ENCODE results near the gene ADD3.
A peak's percentile ranks its signal among the peaks of the same experiment; 100 is the strongest.

The ADD3 gene

DNA sequence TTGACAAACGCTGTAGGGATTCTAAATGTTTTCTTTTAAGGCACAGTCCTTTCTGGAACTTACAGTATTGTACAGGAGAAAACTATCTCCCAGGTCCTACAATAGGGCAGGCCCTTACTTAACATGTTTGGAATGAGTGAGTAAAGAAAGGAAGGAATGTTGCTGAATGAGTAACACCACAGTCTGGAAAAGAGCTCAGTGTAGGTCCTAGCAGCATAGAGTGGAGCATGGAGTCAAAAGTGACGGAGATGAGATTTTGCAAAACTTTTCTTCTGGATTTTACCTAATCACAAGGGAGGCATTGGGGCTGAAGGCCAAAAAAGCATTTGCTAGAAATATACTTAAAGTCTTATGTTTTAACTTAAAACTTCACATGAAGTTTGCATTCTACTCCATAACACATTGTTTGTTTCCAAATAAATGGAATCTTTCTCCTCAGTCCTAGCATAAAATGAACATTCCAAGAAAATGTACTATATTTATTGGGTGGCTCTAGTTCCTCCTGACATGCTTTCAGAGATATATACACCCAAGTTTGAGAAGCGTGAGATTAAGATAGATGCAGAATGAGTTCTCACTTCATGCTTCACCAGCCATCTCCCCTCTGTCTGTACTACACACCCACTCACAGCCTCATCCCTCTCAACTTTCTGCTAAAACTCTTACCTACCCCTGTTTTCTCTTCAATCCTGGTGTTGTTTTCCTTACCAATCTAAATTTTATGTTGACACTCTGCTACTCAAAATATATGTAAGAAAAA lies 20.2 kb upstream of the ADD3 start:
- FAIRE-seq (peak; percentile 80), DNase-seq (ENCODE audit: insufficient read length, low spot score) (no peak)
- no peak for TF ChIP-seq POLR2A (IDR thresholded peaks at IDR 0.05; ENCODE audit: low read depth, low read length)

DNA sequence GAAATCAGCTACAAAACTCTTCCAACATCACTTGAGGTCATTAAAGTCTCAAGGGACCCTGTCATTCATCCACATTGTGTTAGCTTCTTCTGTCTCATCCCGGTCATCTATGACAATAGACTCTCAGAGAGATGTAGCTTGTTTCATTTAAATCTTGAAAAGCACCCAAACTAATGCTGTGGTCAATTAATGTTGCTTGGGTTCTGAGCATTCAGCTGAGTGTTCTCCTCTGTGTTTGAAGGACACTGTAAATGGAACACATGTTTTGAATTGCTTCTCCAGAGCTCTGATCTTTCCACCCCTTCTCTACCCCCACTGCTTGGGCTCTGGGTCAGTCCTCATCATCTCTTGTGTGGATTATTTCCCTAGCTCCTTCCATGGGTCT lies 19.6 kb upstream of the ADD3 start:
- DNase-seq (ENCODE audit: insufficient read length, low spot score) (no peak), FAIRE-seq (no peak)
- TF ChIP-seq POLR2A (IDR thresholded peaks at IDR 0.05; ENCODE audit: low read depth, low read length): no peak

DNA sequence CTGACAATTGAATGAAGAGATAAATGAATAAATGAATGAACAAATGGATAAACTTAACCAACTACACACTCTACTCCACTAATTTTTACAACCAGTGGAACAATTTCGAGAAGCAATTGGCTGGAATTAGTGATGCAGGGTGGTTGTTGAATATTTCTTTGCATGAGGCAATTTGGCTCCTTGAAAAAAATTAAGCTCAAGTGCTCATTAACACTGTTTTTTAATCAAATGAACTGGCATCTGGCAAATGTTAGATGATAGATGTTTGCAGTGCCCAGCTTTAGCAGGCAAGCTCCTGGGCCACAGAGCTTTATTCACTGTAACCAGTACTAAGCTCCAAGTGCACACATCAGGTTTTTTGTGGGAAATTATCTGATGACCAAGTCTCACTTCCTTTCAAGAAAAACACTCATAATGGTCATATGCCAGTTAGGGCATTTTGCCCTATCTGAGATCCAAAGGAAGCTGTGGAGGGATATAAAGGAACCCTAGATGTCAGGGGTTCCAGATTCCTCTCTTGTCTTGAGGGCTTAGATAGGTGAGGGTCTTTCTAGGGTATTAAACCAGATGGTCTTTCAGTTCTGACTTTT lies 16.4 kb upstream of the ADD3 start:
- no peak for TF ChIP-seq POLR2A (IDR thresholded peaks at IDR 0.05; ENCODE audit: low read depth, low read length)
- FAIRE-seq: no peak
- no peak for DNase-seq (ENCODE audit: insufficient read length, low spot score)

DNA sequence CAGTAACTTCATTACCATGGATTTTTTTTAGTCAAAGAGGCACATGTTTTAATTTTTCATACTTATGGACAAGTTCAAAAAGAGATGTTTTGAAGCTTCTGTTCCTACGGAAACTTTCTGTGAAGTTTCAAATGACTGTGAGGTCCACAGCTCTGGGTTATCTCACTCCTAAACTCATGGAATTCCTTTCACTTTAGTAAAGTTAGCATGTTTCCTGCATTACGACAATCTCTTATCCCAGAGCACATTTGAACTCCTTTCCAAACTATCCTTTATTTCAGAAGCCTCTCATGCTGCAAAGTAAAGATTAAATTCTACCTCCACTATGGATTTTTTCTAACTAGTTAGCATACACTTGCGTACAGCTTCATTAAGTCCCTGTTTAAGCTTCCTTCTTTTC lies 15.3 kb upstream of the ADD3 start:
- FAIRE-seq (peak; percentile 64), DNase-seq (ENCODE audit: insufficient read length, low spot score) (no peak)
- no peak for TF ChIP-seq POLR2A (IDR thresholded peaks at IDR 0.05; ENCODE audit: low read depth, low read length)

DNA sequence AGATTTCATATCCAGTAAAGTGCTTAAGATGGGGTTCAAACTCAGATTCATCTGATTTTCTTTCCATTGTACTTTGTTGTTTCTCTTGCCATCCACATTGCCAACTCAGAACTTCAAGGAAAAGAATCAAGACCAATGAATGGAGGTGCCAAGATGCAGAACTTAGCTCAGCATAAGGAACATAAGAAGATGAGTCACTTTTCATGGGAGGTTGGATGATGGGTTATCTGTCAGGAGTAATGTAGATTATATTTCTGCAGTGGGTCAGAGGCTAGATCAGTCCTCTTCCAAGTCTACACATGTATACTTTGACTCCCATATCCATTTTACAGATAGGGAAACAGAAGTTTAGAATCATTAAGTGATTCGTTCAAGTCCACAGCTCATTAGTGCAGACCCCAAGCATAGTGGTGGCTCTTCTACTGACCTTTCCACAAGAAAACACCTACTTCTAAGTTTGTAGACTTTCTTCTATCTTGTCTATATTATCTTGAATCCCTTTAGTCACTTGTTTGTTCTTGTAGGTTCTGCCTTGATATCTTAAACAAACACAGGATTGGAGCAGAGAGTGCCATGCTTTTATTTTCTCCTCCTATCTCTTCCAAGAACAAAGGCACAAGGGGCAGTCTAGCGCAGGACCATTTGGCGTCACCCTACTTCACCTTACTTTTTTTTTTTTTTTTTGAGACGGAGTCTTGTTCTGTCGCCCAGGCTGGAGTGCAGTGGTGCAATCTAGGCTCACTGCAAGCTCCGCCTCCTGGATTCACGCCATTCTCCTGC lies 14.0 kb upstream of the ADD3 start:
- TF ChIP-seq POLR2A (IDR thresholded peaks at IDR 0.05; ENCODE audit: low read depth, low read length): no peak
- DNase-seq (ENCODE audit: insufficient read length, low spot score): no peak
- FAIRE-seq: no peak

DNA sequence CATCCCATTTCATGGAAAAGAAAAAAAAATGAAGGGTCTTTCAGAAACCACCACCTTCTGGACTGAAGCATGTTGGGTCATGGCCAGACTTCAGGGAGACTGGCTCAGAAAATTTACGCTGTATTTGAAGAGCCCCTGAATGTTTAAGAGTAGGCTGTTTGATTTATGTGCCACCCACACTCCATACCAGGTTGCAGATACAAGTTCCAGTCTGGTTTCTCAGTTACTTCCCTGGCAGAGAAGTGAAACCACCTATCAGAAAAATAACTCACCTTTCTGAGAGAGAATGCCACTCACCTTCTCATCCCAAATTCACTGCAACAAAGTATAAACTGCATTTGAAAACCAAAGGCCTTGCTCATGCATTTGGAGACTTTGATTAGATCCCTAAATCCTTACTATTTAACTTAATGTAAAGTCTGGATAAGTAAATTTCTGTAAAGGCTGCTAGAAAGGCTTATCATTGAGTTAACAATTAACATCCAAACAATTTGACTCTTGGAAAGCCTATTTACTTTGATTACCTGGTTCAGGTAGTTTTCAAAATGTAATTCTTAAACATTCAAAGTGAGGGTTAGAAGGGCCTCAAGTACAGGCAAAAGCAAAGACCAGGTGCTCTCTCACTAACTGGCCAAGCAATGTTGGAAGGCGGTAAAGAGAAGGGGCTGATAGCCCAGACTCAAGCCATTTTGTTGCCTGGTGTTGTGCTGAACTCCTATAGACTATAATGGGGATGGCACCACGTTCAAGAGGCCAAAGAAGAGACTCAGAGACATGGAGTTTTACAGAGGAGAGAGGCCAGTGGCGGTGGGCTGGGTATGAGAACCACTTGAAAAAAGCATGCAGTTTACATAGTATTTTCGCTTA lies 12.8 kb upstream of the ADD3 start:
- FAIRE-seq: no peak
- DNase-seq (ENCODE audit: insufficient read length, low spot score): no peak
- TF ChIP-seq POLR2A (IDR thresholded peaks at IDR 0.05; ENCODE audit: low read depth, low read length): no peak

DNA sequence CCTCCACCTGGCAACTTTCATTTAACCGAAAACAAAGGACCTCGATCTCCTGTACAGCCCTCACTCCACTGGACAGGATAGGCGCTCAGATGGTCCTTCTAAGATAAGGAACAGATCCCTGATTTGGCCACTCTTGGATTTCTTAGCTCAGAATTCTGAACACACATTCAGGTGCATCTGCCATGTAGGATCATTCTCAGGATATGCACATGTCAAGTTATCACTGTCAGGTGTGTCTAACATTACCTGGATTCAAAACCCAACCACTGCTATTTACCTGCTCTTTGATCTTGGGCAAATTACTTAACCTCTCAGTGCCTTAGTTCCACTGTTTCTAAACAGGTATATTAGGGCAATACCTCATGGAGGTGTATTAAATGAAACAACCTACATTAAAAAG lies 12.2 kb upstream of the ADD3 start:
- TF ChIP-seq POLR2A (IDR thresholded peaks at IDR 0.05; ENCODE audit: low read depth, low read length): no peak
- DNase-seq (ENCODE audit: insufficient read length, low spot score) (no peak), FAIRE-seq (no peak)

DNA sequence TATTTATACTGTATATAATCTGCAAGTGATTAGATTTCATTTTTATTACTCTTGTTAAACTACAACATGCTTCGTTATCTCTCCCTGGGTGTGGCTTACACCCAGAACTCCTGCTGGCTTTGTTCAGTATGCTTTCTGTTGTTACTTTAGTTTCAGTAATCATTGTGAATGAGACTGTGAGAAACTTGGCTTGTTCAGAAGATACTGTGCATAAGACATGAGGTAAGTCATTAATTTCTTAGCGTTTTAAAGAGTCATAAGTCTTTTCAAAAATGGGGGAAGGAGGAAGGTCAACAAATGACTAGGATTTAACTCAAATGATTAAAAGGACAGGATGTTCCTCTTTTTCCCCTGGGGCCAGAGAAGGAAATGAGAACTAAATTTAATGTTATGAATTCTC lies 11.6 kb upstream of the ADD3 start:
- TF ChIP-seq POLR2A (IDR thresholded peaks at IDR 0.05; ENCODE audit: low read depth, low read length): no peak
- DNase-seq (ENCODE audit: insufficient read length, low spot score) (no peak), FAIRE-seq (no peak)

DNA sequence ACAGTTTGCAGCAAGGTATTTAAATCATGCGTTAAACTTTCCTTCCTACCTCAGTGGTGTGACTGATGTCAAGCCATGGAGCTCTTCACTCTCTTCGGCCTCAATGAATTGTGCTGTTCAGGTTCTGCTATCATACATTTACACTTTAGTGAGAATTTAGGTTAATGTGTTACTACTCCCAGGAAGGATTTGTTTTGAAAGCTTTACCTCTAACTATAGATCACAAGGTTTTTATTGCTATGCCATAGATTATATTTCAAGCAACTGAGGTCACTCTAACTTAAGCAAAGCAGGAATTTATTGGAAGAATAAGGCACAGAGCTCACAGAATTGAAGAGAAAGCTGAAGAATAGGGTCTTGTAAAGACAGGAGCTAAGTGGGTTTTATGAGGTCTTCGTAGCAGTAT lies 11.0 kb upstream of the ADD3 start:
- TF ChIP-seq POLR2A (IDR thresholded peaks at IDR 0.05; ENCODE audit: low read depth, low read length): no peak
- no peak for FAIRE-seq
- DNase-seq (ENCODE audit: insufficient read length, low spot score): no peak

DNA sequence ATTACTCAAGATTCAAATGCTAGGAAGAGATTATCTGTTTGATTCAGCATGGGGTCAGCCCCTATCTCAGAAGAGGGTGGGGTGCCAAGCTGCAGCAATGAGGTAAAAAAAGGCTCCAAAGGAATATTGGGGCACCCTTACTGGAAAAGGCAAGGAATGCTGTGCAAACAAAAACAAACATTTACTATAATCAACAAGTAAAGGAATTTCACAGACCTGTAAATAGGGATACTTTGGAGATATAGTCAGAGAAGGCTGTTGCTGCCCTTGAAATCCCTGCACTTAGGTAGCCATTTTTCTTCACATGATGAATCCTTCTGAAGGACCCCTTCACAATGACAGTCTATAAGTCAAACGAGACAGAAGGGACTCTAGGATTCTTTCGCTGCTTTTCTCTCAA lies 10.6 kb upstream of the ADD3 start:
- no peak for FAIRE-seq

DNA sequence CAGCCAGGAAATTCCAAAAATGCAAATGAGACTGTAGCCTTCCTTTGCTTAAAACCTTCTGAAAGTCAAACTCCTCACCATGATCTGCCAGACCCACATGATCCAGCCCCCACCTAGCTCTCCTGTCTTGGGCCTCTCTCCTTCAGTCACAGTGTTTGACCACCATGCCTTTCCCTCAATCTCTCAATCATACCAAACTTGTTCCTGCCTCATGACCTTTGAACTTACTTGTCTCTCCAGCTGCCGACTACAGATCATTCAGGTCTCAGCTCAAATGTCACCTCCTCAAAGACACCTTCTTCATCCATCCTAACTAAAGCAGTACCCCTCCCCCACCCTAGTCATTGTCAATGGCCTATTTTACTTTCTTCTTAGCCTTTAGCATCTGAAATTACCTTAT lies 9.3 kb upstream of the ADD3 start:
- DNase-seq (ENCODE audit: insufficient read length, low spot score) (no peak), FAIRE-seq (no peak)
- TF ChIP-seq POLR2A (IDR thresholded peaks at IDR 0.05; ENCODE audit: low read depth, low read length): no peak

More for the DNA sequence above, 10.6 kb upstream of the ADD3 start:
- DNase-seq (ENCODE audit: insufficient read length, low spot score): no peak
- TF ChIP-seq POLR2A (IDR thresholded peaks at IDR 0.05; ENCODE audit: low read depth, low read length): no peak

DNA sequence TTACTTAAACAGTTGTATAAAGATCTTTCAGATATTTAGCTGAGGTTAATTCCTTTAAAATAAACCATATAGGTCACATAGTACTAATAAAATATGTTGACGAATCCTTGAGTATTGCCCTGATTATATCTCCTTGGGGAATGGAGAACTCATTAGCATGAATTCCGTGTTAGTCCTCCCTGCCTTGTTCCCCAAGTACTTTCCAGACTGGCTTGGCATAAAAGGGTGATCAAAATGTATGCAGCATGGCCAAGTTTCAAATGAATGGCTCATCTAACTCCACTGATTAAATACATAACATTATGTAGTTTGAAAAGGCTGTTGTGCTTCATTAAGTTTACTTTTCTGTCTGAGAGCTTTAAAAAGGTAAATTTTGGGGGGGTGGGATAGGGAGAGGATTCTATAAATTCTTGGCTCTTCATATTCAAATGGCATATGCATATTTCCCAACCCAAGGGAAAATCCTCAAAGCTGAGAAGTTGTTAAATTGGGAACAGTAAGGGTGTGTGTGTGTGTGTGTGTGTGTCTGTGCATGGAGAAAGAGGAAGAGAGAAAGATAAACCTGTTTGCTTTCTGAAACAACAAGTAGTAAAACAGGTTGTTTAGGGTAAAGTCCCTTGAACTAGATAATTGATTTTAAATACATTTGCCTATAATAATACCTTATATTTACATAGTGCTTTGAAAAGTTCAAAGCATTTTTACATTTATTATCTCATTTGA lies 4.8 kb upstream of the ADD3 start:
- FAIRE-seq: no peak
- no peak for TF ChIP-seq POLR2A (IDR thresholded peaks at IDR 0.05; ENCODE audit: low read depth, low read length)

DNA sequence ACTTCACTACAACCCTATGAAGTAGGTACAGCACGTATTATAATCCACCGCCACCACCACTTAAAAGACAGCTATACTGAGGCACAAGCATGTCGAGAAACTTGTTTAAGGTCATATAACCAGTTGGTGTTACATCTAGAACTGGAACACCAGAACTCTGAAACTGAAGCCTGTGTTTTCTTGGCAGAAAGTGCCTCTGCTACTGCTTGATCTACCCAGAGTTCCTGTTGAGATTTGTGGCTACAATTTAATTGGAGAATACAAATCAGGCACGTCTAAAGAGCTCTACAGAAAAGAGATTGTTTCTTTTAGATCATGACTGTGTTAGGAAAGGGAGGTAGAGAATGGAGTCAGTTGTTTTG lies 4.3 kb upstream of the ADD3 start:
- no peak for FAIRE-seq
- DNase-seq (ENCODE audit: insufficient read length, low spot score): no peak
- no peak for TF ChIP-seq POLR2A (IDR thresholded peaks at IDR 0.05; ENCODE audit: low read depth, low read length)

More for the DNA sequence above, 4.8 kb upstream of the ADD3 start:
- DNase-seq (ENCODE audit: insufficient read length, low spot score): no peak
